ENCODE results near the gene ERCC4. TPM values are rescaled to one million over a fixed set of nuclear protein-coding genes. Genes with fewer than 3 reads are reported as not detected.

Gene ERCC4
- total RNA-seq (2022; extraction: Qiagen RNA extraction), result 4.6 to 9.3 TPM (median 7.8 TPM) in 5 replicates

DNA sequence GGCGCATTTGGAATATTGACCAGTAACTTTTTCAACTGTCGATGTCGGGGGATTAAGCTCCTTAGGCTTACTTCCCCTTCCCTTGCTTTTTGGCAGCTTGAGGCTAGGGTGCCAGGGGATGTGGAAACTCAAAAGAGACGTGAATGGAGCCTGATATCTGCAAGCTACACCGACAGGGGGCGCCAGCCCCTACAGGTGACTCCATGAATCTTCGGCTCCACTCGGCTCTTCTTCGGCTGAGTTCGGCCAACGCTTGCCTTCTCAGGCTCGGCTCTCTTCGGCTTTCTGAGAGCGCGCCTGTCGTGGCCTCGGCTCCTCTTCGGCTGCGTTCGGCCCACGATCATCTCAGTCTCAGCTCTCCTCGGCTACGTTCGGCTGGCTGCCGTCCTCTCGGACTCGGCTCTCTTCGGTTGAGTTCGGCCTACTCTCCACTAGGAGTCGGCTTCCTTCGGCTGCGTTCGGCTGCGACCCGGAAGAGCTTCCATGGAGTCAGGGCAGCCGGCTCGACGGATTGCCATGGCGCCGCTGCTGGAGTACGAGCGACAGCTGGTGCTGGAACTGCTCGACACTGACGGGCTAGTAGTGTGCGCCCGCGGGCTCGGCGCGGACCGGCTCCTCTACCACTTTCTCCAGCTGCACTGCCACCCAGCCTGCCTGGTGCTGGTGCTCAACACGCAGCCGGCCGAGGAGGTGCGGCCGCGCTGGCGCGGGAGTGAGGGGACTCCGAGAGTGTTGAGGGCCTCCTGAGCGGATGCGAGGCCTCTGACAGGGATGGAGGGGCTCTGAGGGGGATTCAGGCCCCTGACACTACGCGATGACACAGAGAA is at the start of gene ERCC4:
Gene ERCC4 (plus strand): TSS at position 472 of the 827 bp plus-strand sequence. CDS start 12 bp downstream, at position 484.

Other genes starting within 250 kb of the ERCC4 start
- 9.8 to 18.4 TPM (median 16.4 TPM) in 5 replicates for gene MRTFB, start 151.2 kb downstream of the ERCC4 start, total RNA-seq (2022; extraction: Qiagen RNA extraction)

All from A549 treated with dexamethasone at 1 μM for 4 hours (cell line).